HepG2 (cell line): ENCODE results near the gene PPAN. TPM values are rescaled to one million over a fixed set of nuclear protein-coding genes. Genes with fewer than 3 reads are reported as not detected.

Source experiments
- ARHGAP35 ChIP-seq: sonication (generic); formaldehyde crosslinking; IDR thresholded peaks from 2 replicates; pipeline ENCODE4 v1.9.0; 2022; ENCODE audit warnings: mild to moderate bottlenecking, inconsistent platforms, moderate library complexity, missing genetic modification reagents, borderline replicate concordance
- CENPBD1 ChIP-seq: sonication (generic); formaldehyde crosslinking; IDR thresholded peaks from 2 replicates; pipeline ENCODE4 v1.8.0; 2022; ENCODE audit warnings: missing genetic modification reagents, low read depth, mild to moderate bottlenecking, borderline replicate concordance
- CREBL2 ChIP-seq: sonication (generic); formaldehyde crosslinking; IDR thresholded peaks from 2 replicates; pipeline ENCODE4 v1.8.1; 2023; ENCODE audit warnings: missing genetic modification reagents, mild to moderate bottlenecking, borderline replicate concordance
- ESRRA ChIP-seq: sonication (generic); formaldehyde crosslinking; IDR thresholded peaks from 2 replicates; pipeline ENCODE4 v1.5.1; 2020; ENCODE audit warnings: mild to moderate bottlenecking, low read depth, missing genetic modification reagents
- GABPA ChIP-seq, 2 experiments: IDR thresholded peaks; 2 replicates each; pipeline ENCODE4 v1.6.1; 2011 to 2016; ENCODE audit warnings: low read depth in 2 of 2, low read length in 1 of 2, missing biosample characterization in 1 of 2, missing genetic modification characterization in 1 of 2
- HMGA1 ChIP-seq: sonication (generic); formaldehyde crosslinking; conservative IDR thresholded peaks from 2 replicates; pipeline ENCODE4 v1.4.0; 2020; ENCODE audit warnings: missing genetic modification reagents
- HOXA7 ChIP-seq: sonication (generic); formaldehyde crosslinking; IDR thresholded peaks from 2 replicates; pipeline ENCODE4 v1.8.1; 2022; ENCODE audit warnings: mild to moderate bottlenecking, missing genetic modification reagents, moderate library complexity
- IRF9 ChIP-seq: sonication (generic); formaldehyde crosslinking; IDR thresholded peaks from 2 replicates; pipeline ENCODE4 v1.8.0; 2022; ENCODE audit warnings: missing genetic modification reagents, mild to moderate bottlenecking, borderline replicate concordance
- MXI1 ChIP-seq: IDR thresholded peaks from 3 replicates; pipeline ENCODE4 v1.6.1; 2012; ENCODE audit warnings: low read depth, low read length, inconsistent platforms, borderline replicate concordance
- NKX3-1 ChIP-seq: sonication (generic); formaldehyde crosslinking; IDR thresholded peaks from 2 replicates; pipeline ENCODE4 v1.5.0; 2020; ENCODE audit warnings: missing genetic modification reagents
- POLR2A ChIP-seq, 2 experiments: IDR thresholded peaks; 2 replicates each; pipeline ENCODE4 v1.6.1; 2011; ENCODE audit warnings: low read depth in 2 of 2, low read length in 2 of 2, mild to moderate bottlenecking in 1 of 2, moderate library complexity in 1 of 2; ENCODE audit not compliant: insufficient read depth in 1 of 2
- RNF2 ChIP-seq: fragments of 450-650 bp; conservative IDR thresholded peaks from 2 replicates; pipeline ENCODE4 v1.6.1; 2016; ENCODE audit warnings: low read depth
- ZBTB38 ChIP-seq: sonication (generic); formaldehyde crosslinking; IDR thresholded peaks from 2 replicates; pipeline ENCODE4 v1.5.1; 2020; ENCODE audit warnings: mild to moderate bottlenecking, missing genetic modification reagents
- ZKSCAN1 ChIP-seq: fragments of 150-350 bp; IDR thresholded peaks from 2 replicates; pipeline ENCODE4 v1.6.1; 2014; ENCODE audit warnings: low read length
- ZMYM4 ChIP-seq: sonication (generic); formaldehyde crosslinking; IDR thresholded peaks from 2 replicates; pipeline ENCODE4 v1.8.1; 2023; ENCODE audit warnings: mild to moderate bottlenecking, missing genetic modification reagents
- ZNF12 ChIP-seq: sonication (generic); formaldehyde crosslinking; IDR thresholded peaks from 2 replicates; pipeline ENCODE4 v1.5.0; 2020; ENCODE audit warnings: missing genetic modification reagents
- ZNF18 ChIP-seq: sonication (generic); formaldehyde crosslinking; IDR thresholded peaks from 2 replicates; pipeline ENCODE4 v1.8.0; 2022; ENCODE audit warnings: mild to moderate bottlenecking, missing genetic modification reagents; ENCODE audit not compliant: insufficient replicate concordance
- ZNF280B ChIP-seq: sonication (generic); formaldehyde crosslinking; IDR thresholded peaks from 2 replicates; pipeline ENCODE4 v1.5.0; 2020; ENCODE audit warnings: missing genetic modification reagents, mild to moderate bottlenecking, borderline replicate concordance
- ZNF337 ChIP-seq: sonication (generic); formaldehyde crosslinking; IDR thresholded peaks from 2 replicates; pipeline ENCODE4 v1.5.1; 2020; ENCODE audit warnings: missing genetic modification reagents, low read depth, mild to moderate bottlenecking, borderline replicate concordance
- ZNF567 ChIP-seq: sonication (generic); formaldehyde crosslinking; IDR thresholded peaks from 2 replicates; pipeline ENCODE4 v1.8.1; 2023; ENCODE audit warnings: mild to moderate bottlenecking, missing genetic modification reagents, borderline replicate concordance
- ZNF572 ChIP-seq: sonication (generic); formaldehyde crosslinking; IDR thresholded peaks from 2 replicates; pipeline ENCODE4 v1.5.1; 2020; ENCODE audit warnings: mild to moderate bottlenecking, missing genetic modification reagents
- ZNF597 ChIP-seq: sonication (generic); formaldehyde crosslinking; IDR thresholded peaks from 2 replicates; pipeline ENCODE4 v1.5.0; 2020; ENCODE audit warnings: missing genetic modification reagents
- polyA plus RNA-seq, 8 experiments: library from polyadenylated mRNA; depleted of rRNA in 3 of 8; stranded (reverse) in 7 of 8; unstranded in 1 of 8; fragments of >200 nt; fragmentation: Illumina TruSeq in 4 of 8; extraction: Trizol in 4 of 8; gene quantifications; 2 replicates each; pipeline versions ENCODE4 v1.2.1 to v1.2.3, GENCODE V29; 2011 to 2016; ENCODE audit warnings: low read depth in 4 of 8, missing spikeins in 1 of 8, mixed read lengths in 1 of 8; ENCODE audit not compliant: insufficient read depth in 1 of 8
- total RNA-seq, 5 experiments: library from RNA; depleted of rRNA; stranded (reverse); fragments of >200 nt; fragmentation: Illumina TruSeq; extraction: Trizol; gene quantifications; 2 replicates each; pipeline ENCODE4 v1.2.3, GENCODE V29; 2016; ENCODE audit warnings: low read depth in 1 of 5

The PPAN gene
- total and polyA plus RNA-seq, 2 of the 13 experiments (the other 11 are each of a cell fraction or from before 2014, with no cell fraction given), result 36.2 to 41.9 TPM

- TF ChIP-seq CREBL2, result peak; percentile 54; the same call in 1 of the 2 replicates
- TF ChIP-seq RNF2, result peak; percentile 96
- peak; percentile 61; the same call in 1 of the 2 replicates for TF ChIP-seq ARHGAP35
- no peak for TF ChIP-seq ZNF12
- TF ChIP-seq ZNF567 (CRISPR knock-in tag), result no peak
- no peak; the same call in none of the 2 replicates for TF ChIP-seq ZNF280B (CRISPR knock-in tag)
- TF ChIP-seq ZNF572 (CRISPR knock-in tag), result peak; percentile 82; the same call in 1 of the 2 replicates
- TF ChIP-seq IRF9 (CRISPR knock-in tag), result peak; percentile 97; the same call in 1 of the 2 replicates
- TF ChIP-seq ZMYM4 (CRISPR knock-in tag), result peak; percentile 76
- TF ChIP-seq NKX3-1 (CRISPR knock-in tag), result 0 out of 2 replicates have a peak, but pooled peaks have one; percentile 58
- peak; percentile 99 for TF ChIP-seq GABPA (IDR thresholded peaks at IDR 0.05; ENCODE audit: low read depth, low read length)
- peak; percentile 96 for TF ChIP-seq GABPA (CRISPR knock-in tag; IDR thresholded peaks at IDR 0.05; ENCODE audit: low read depth)
- TF ChIP-seq HOXA7 (CRISPR knock-in tag), result no peak
- no peak for TF ChIP-seq HMGA1 (CRISPR knock-in tag)
- TF ChIP-seq ZKSCAN1, result no peak
- no peak for TF ChIP-seq ZNF18 (CRISPR knock-in tag)
- no peak for TF ChIP-seq ZNF337 (CRISPR knock-in tag)
- TF ChIP-seq ZBTB38 (CRISPR knock-in tag), result peak; percentile 82; the same call in 1 of the 2 replicates
- TF ChIP-seq MXI1, result peak; percentile 99
- TF ChIP-seq CENPBD1 (CRISPR knock-in tag), result no peak
- TF ChIP-seq ZNF597 (CRISPR knock-in tag), result no peak
- peak; percentile 87 to 93 for TF ChIP-seq POLR2A (IDR thresholded peaks at IDR 0.05; ENCODE audit: insufficient read depth in 1 of 2, low read depth in 2 of 2, low read length in 2 of 2)
- TF ChIP-seq ESRRA, result peak; percentile 78
Measured at GRCh38 chr19:10106100-10106936, at the start of gene PPAN (continued).
